T-cell (primary cell): ENCODE data around the gene IFITM1. TPM values are rescaled to one million over a fixed set of nuclear protein-coding genes. Genes with fewer than 3 reads are reported as not detected.

Source experiments
- ATAC-seq, 4 experiments: fragments of 200-7000 bp in 3 of 4; fragments of 150-1000 bp in 1 of 4; cut with Tn5 transposase; replicated peaks in 1 of 4; 1 replicate in 3 of 4; 2 replicates in 1 of 4; pipeline ENCODE4 v1.10.0; 2021; ENCODE audit warnings: moderate library complexity in 3 of 4, mild to moderate bottlenecking in 2 of 4, moderate number of reproducible peaks in 1 of 4
- CTCF ChIA-PET, 2 donors: fragments of 300-600 bp; sonication (Branson Sonifier 250); formaldehyde crosslinking; loops; one replicate each; lab custom pipeline; 2022; ENCODE audit warnings: antibody characterized with exemption in 2 of 2; lab: Charles Lee
- POLR2A ChIA-PET, 2 donors: fragments of 300-600 bp; sonication (Branson Sonifier 250); formaldehyde crosslinking; loops; one replicate each; lab custom pipeline; 2022; ENCODE audit warnings: antibody characterized with exemption in 2 of 2; lab: Charles Lee
- DNase-seq, 35 experiments: peaks; one replicate each; pipeline versions ENCODE4 v3.0.0 to v3.0.0-alpha.2; 2013 to 2023
- H3K27ac ChIP-seq: one replicate; pipeline ENCODE4 v1.5.1; 2013; ENCODE audit warnings: low read length
- H3K27me3 ChIP-seq, 2 experiments: replicated peaks in 1 of 2; 1 replicate in 1 of 2; 2 replicates in 1 of 2; pipeline versions ENCODE4 v1.6.1 to v1.7.0; 2013; ENCODE audit warnings: low read length in 1 of 2, mixed read lengths in 1 of 2; ENCODE audit not compliant: control insufficient read depth in 2 of 2, insufficient read depth in 2 of 2; ENCODE audit errors: extremely low read depth in 1 of 2
- H3K36me3 ChIP-seq, 2 donors: 1 replicate in 1 of 2; 2 replicates in 1 of 2; pipeline versions ENCODE4 v1.6.1 to v1.7.0; 2013; ENCODE audit warnings: low read length in 1 of 2; ENCODE audit not compliant: control insufficient read depth in 2 of 2, insufficient read depth in 1 of 2; ENCODE audit errors: extremely low read depth in 1 of 2
- H3K4me1 ChIP-seq, 2 experiments: 1 replicate in 1 of 2; 2 replicates in 1 of 2; pipeline versions ENCODE4 v1.6.1 to v1.7.0; 2013; ENCODE audit warnings: low read length in 2 of 2, mixed read lengths in 1 of 2; ENCODE audit not compliant: insufficient read depth in 2 of 2, control insufficient read depth in 1 of 2; ENCODE audit errors: extremely low read depth in 1 of 2
- H3K4me3 ChIP-seq, 2 donors: 1 replicate in 1 of 2; 2 replicates in 1 of 2; pipeline versions ENCODE4 v1.5.1 to v1.7.0; 2013; ENCODE audit warnings: mild to moderate bottlenecking in 2 of 2, low read length in 1 of 2, moderate library complexity in 1 of 2; ENCODE audit not compliant: control insufficient read depth in 1 of 2; ENCODE audit errors: extremely low read depth in 1 of 2
- H3K9me3 ChIP-seq: 2 replicates; pipeline ENCODE4 v1.7.0; 2013
- H3K27ac Mint-ChIP-seq, 2 donors: one replicate each; pipeline ENCODE4 v1.8.0; 2020 to 2021; ENCODE audit warnings: mild to moderate bottlenecking in 2 of 2, mixed read lengths in 2 of 2
- H3K27me3 Mint-ChIP-seq, 2 donors: one replicate each; pipeline ENCODE4 v1.8.0; 2021 to 2022; ENCODE audit warnings: mixed read lengths in 2 of 2
- H3K36me3 Mint-ChIP-seq: one replicate; pipeline ENCODE4 v1.8.0; 2021; ENCODE audit warnings: mixed read lengths
- H3K4me1 Mint-ChIP-seq, 3 donors: one replicate each; pipeline ENCODE4 v1.8.0; 2020 to 2022; ENCODE audit warnings: mixed read lengths in 3 of 3, mild to moderate bottlenecking in 1 of 3
- H3K4me3 Mint-ChIP-seq, 3 donors: one replicate each; pipeline ENCODE4 v1.8.0; 2020 to 2022; ENCODE audit warnings: mild to moderate bottlenecking in 3 of 3, mixed read lengths in 3 of 3, moderate library complexity in 3 of 3
- H3K9me3 Mint-ChIP-seq, 3 donors: one replicate each; pipeline ENCODE4 v1.8.0; 2020 to 2022; ENCODE audit warnings: mixed read lengths in 3 of 3
- WGBS: methylation state at CpG from one replicate; pipeline ENCODE4 v1.1.5; 2013; ENCODE audit warnings: missing lambda C conversion rate; ENCODE audit not compliant: insufficient coverage; 5-methylcytosine and 5-hydroxymethylcytosine counted together
- total RNA-seq, 35 experiments: library from RNA in 6 of 35; stranded (reverse) in 6 of 35; fragments of 120-200 nt in 1 of 35; gene quantifications; one replicate each; pipeline versions ENCODE4 v1.2.1 to v1.2.4 and lab custom pipeline; 2013 to 2026

Gene IFITM1
- total RNA-seq, 5 donors from 2014 or later (not counting 1 experiment from before 2014, with no cell fraction given): 201 to 427 (median 243) TPM

- peaks cover 0 to 2% (median 0%) of the 10 kb centered on the region in 3 donors for H3K9me3 Mint-ChIP-seq
- H3K27ac Mint-ChIP-seq: peak overlapping the region; percentile 81 to 90
- WGBS: 27% methylated on average over 25 of the region's 26 CpGs
- H3K27ac ChIP-seq: no peak overlapping the region
- peak overlapping the region; percentile 84 to 91 (median 85) for H3K4me3 Mint-ChIP-seq
- no peaks in the 10 kb centered on the region for H3K36me3 Mint-ChIP-seq
- peak in 1 of 35 experiments; percentile 13 for DNase-seq
- peak overlapping the region; percentile 51 to 63 for H3K4me3 ChIP-seq
- no peaks in the 10 kb centered on the region for H3K36me3 ChIP-seq
- H3K9me3 ChIP-seq: no peaks in the 10 kb centered on the region
- H3K4me1 Mint-ChIP-seq: peaks cover 45 to 71% (median 60%) of the 10 kb centered on the region in 3 donors
- H3K27me3 Mint-ChIP-seq: peaks cover 0 to 16% of the 10 kb centered on the region in 2 donors
- POLR2A ChIA-PET: no interaction called here
- peak; percentile 5 to 10 (median 9) for ATAC-seq
- H3K4me1 ChIP-seq: peaks cover 22 to 74% of the 10 kb centered on the region in 2 experiments
- CTCF ChIA-PET: interaction anchor here (1.7 to 2.1 kb wide), 2 partner anchors 30 to 31 kb away, joined by 7 to 8 read pairs; no protein-coding TSS in a partner anchor
- peaks cover 0 to 72% of the 10 kb centered on the region in 2 experiments for H3K27me3 ChIP-seq
Measured at GRCh38 chr11:281486-282161, 32.2 kb upstream of the IFITM1 start.

DNA sequence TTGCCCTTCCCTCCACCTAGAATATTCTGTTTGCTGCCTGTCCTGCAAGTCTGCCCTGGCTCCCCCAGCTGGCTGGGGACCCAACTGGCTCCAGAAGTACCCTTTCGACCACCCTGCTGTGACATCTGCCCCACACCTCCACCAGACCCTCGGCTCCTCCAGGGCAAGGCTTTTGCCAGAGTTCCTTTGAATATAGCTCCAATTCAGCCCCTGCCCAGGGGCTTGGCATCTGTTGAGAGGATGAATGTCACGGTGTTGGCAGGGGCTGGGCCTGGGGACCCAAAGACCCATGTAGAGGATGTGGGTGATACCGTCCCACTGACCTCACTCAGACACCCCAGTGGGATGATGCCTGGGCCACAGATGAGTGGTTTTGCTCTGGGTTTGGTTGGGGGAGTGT, 31.7 kb upstream of the IFITM1 start:
- H3K9me3 ChIP-seq: no peaks in the 10 kb centered on the region
- peak overlapping the region; percentile 66 to 74 for H3K27ac Mint-ChIP-seq
- no peak for ATAC-seq
- peaks cover 0 to 16% of the 10 kb centered on the region in 2 donors for H3K27me3 Mint-ChIP-seq
- peaks cover 22 to 80% of the 10 kb centered on the region in 2 experiments for H3K4me1 ChIP-seq
- H3K36me3 ChIP-seq: no peaks in the 10 kb centered on the region
- H3K27me3 ChIP-seq: peaks cover 0 to 76% of the 10 kb centered on the region in 2 experiments
- ChIA-PET POLR2A (no interaction called here), CTCF (interaction anchor here in 1 of 2 donors (2.1 kb wide), 1 partner anchor 31 kb away, joined by 7 read pairs; no protein-coding TSS in a partner anchor)
- H3K4me1 Mint-ChIP-seq: peaks cover 51 to 71% (median 62%) of the 10 kb centered on the region in 3 donors
- H3K36me3 Mint-ChIP-seq: no peaks in the 10 kb centered on the region
- H3K27ac ChIP-seq: no peak overlapping the region
- DNase-seq: peak in 1 of 35 experiments; percentile 11
- no peaks in the 10 kb centered on the region for H3K9me3 Mint-ChIP-seq
- no CpG with 5 or more reads among the region's 4 CpGs for WGBS
- H3K4me3 Mint-ChIP-seq: peak overlapping the region; percentile 84 to 91 (median 85)
- peak overlapping the region in 1 of 2 donors; percentile 63 for H3K4me3 ChIP-seq

GRCh38 chr11:282630-283360, 31.0 kb upstream of the IFITM1 start:
- Histone ChIP-seq H3K27ac (no peak overlapping the region), H3K4me1 (peaks cover 19 to 80% of the 10 kb centered on the region in 2 experiments)
- CTCF ChIA-PET: interaction anchor here (0.6 to 2.1 kb wide), 5 partner anchors 31 to 143 kb away, joined by 3 to 7 read pairs (median 3); no protein-coding TSS in a partner anchor

DNA sequence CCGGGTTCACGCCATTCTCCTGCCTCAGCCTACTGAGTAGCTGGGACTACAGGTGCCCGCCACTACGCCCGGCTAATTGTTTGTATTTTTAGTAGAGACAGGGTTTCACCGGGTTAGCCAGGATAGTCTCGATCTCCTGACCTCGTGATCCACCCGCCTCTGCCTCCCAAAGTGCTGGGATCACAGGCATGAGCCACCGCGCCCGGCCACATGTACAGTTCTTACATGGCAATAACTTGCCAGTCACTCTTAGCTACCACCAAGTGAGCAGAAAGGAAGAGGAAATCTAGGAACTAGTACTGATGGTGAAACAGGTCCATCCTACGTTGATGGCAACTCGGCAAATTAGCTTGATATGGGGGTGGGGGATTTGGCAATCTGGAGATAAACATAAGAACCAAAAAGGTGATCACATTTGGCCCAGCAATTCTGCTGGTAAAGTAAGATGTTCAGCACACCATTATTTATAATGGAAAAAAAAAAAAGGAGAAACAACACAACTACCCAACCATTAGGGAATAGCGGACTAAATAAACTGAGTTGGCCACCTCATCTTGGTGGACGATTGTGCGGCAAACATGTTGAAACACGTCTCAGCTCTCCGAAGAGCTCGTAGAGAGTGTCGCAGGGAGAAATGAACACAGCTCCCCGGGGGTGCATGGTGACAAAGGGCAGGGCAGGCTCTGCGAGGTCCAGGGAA, 30.3 kb upstream of the IFITM1 start:
- Mint-ChIP-seq H3K4me3 (peak overlapping the region in 2 of 3 donors; percentile 84 to 91), H3K36me3 (no peaks in the 10 kb centered on the region), H3K9me3 (no peaks in the 10 kb centered on the region), H3K27ac (peak overlapping the region; percentile 1 to 48), H3K4me1 (peaks cover 46 to 65% (median 58%) of the 10 kb centered on the region in 3 donors), H3K27me3 (peaks cover 0 to 16% of the 10 kb centered on the region in 2 donors)
- peaks cover 16 to 79% of the 10 kb centered on the region in 2 experiments for H3K4me1 ChIP-seq
- no peak overlapping the region for H3K27ac ChIP-seq
- peaks cover 0 to 77% of the 10 kb centered on the region in 2 experiments for H3K27me3 ChIP-seq
- WGBS: 86% methylated on average over 8 of the region's 23 CpGs
- peak overlapping the region in 1 of 2 donors; percentile 6 for H3K4me3 ChIP-seq
- no peaks in the 10 kb centered on the region for H3K36me3 ChIP-seq
- ATAC-seq (no peak), DNase-seq (peak in 1 of 35 experiments; percentile 10)
- ChIA-PET POLR2A (interaction anchor here in 1 of 2 donors (0.7 kb wide), 1 partner anchor 65 kb away, joined by 3 read pairs; no protein-coding TSS in a partner anchor), CTCF (interaction anchor here (0.7 kb wide), 2 partner anchors 33 to 63 kb away, joined by 3 to 6 read pairs; no protein-coding TSS in a partner anchor)
- H3K9me3 ChIP-seq: no peaks in the 10 kb centered on the region

More at GRCh38 chr11:282630-283360, 31.0 kb upstream of the IFITM1 start:
- H3K36me3 Mint-ChIP-seq: no peaks in the 10 kb centered on the region
- DNase-seq (peak in 1 of 35 experiments; percentile 10), ATAC-seq (no peak)
- peaks cover 49 to 70% (median 59%) of the 10 kb centered on the region in 3 donors for H3K4me1 Mint-ChIP-seq
- no peaks in the 10 kb centered on the region for H3K36me3 ChIP-seq
- no peaks in the 10 kb centered on the region for H3K9me3 Mint-ChIP-seq
- H3K27me3 Mint-ChIP-seq: peaks cover 0 to 16% of the 10 kb centered on the region in 2 donors
- peak overlapping the region; percentile 84 to 91 (median 85) for H3K4me3 Mint-ChIP-seq
- H3K27ac Mint-ChIP-seq: peak overlapping the region; percentile 52 to 74
- POLR2A ChIA-PET: interaction anchor here in 1 of 2 donors (0.6 to 0.7 kb wide), 2 partner anchors 45 to 64 kb away, joined by 3 read pairs; no protein-coding TSS in a partner anchor
- H3K4me3 ChIP-seq: peak overlapping the region in 1 of 2 donors; percentile 63
- H3K27me3 ChIP-seq: peaks cover 0 to 78% of the 10 kb centered on the region in 2 experiments
- no peaks in the 10 kb centered on the region for H3K9me3 ChIP-seq
- 77% methylated on average over 3 of the region's 13 CpGs for WGBS

DNA sequence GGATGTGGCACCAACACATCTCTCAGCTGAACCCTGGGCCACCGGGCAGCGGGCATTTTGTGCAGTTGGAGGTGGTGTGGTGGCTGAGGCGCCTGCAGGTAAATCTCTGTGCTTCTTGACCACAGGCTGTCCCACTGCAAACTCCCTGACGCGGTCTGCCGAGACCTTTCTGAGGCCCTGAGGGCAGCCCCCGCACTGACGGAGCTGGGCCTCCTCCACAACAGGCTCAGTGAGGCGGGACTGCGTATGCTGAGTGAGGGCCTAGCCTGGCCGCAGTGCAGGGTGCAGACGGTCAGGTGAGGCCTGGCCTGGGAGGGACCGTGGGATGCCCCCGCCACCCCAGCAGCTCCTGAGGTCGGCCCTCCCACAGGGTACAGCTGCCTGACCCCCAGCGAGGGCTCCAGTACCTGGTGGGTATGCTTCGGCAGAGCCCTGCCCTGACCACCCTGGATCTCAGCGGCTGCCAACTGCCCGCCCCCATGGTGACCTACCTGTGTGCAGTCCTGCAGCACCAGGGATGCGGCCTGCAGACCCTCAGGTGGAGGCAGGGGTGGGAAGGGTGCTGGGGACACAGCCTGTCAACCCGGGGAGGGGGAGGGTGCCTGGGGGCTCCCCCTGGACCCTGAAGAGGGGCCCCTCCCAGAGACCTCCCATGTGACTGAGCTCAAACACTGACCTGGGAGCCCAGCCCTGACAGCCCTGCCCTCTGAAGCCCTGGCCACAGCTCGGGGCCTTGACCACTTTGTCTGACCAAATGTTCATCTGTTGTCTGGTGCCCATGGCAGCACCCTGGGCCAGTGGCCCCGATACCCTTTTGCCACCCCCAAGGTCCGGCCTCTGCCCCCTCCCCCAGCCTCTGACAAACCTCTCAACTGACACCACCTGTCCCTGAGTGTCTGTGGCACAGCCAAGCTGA, 29.5 kb upstream of the IFITM1 start:
- peaks cover 12 to 74% of the 10 kb centered on the region in 2 experiments for H3K4me1 ChIP-seq
- no peaks in the 10 kb centered on the region for H3K9me3 ChIP-seq
- H3K27ac ChIP-seq: no peak overlapping the region
- Mint-ChIP-seq H3K4me1 (peaks cover 44 to 62% (median 55%) of the 10 kb centered on the region in 3 donors), H3K27me3 (peaks cover 0 to 14% of the 10 kb centered on the region in 2 donors), H3K27ac (peak overlapping the region in 1 of 2 donors; percentile 39), H3K36me3 (no peaks in the 10 kb centered on the region), H3K9me3 (no peaks in the 10 kb centered on the region), H3K4me3 (peak overlapping the region in 1 of 3 donors; percentile 91)
- ATAC-seq: no peak
- no peaks in the 10 kb centered on the region for H3K36me3 ChIP-seq
- peaks cover 0 to 72% of the 10 kb centered on the region in 2 experiments for H3K27me3 ChIP-seq
- no peak overlapping the region for H3K4me3 ChIP-seq
- 84% methylated on average over 23 of the region's 24 CpGs for WGBS
- ChIA-PET CTCF (no interaction called here), POLR2A (interaction anchor here in 1 of 2 donors (0.8 kb wide), 1 partner anchor 78 kb away, joined by 3 read pairs; no protein-coding TSS in a partner anchor)
- DNase-seq: peak in 1 of 35 experiments; percentile 11
